ENCODE results near the gene PSME3IP1. TPM values are rescaled to one million over a fixed set of nuclear protein-coding genes. Genes with fewer than 3 reads are reported as not detected.
"Not testable (repeated sequence)": the region's sequence is repeated elsewhere in the genome, so short reads cannot be mapped to it uniquely, and the experiment has no call there.

Gene PSME3IP1
- total RNA-seq, 1 donor from 2014 or later: 51.3 TPM

DNA sequence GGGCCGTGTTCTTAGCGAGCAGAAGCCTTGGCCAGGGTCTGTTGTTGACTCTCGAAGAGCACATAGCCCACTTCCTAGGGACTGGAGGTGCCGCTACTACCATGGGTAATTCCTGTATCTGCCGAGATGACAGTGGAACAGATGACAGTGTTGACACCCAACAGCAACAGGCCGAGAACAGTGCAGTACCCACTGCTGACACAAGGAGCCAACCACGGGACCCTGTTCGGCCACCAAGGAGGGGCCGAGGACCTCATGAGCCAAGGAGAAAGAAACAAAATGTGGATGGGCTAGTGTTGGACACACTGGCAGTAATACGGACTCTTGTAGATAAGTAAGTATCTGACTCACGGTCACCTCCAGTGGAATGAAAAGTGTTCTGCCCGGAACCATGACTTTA lies 18.8 kb upstream of the PSME3IP1 start:
- H3K27ac Mint-ChIP-seq (ENCODE audit: unreplicated experiment): no peak overlapping the region
- no peaks in the 10 kb centered on the region for H3K9me3 Mint-ChIP-seq (ENCODE audit: low read depth)
- DNase-seq (ENCODE audit: low spot score): no peak
- no peak overlapping the region for H3K4me3 Mint-ChIP-seq (ENCODE audit: unreplicated experiment)
- peaks cover 7% of the 10 kb centered on the region for H3K4me1 Mint-ChIP-seq (ENCODE audit: low read depth)
- TF ChIP-seq, protein P1, sequence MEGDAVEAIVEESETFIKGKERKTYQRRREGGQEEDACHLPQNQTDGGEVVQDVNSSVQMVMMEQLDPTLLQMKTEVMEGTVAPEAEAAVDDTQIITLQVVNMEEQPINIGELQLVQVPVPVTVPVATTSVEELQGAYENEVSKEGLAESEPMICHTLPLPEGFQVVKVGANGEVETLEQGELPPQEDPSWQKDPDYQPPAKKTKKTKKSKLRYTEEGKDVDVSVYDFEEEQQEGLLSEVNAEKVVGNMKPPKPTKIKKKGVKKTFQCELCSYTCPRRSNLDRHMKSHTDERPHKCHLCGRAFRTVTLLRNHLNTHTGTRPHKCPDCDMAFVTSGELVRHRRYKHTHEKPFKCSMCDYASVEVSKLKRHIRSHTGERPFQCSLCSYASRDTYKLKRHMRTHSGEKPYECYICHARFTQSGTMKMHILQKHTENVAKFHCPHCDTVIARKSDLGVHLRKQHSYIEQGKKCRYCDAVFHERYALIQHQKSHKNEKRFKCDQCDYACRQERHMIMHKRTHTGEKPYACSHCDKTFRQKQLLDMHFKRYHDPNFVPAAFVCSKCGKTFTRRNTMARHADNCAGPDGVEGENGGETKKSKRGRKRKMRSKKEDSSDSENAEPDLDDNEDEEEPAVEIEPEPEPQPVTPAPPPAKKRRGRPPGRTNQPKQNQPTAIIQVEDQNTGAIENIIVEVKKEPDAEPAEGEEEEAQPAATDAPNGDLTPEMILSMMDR (IDR thresholded peaks at IDR 0.05): peak; percentile 22
- H3K27me3 Mint-ChIP-seq (ENCODE audit: low read depth): no peaks in the 10 kb centered on the region
- H3K36me3 Mint-ChIP-seq (ENCODE audit: low read depth): peaks cover 22% of the 10 kb centered on the region

DNA sequence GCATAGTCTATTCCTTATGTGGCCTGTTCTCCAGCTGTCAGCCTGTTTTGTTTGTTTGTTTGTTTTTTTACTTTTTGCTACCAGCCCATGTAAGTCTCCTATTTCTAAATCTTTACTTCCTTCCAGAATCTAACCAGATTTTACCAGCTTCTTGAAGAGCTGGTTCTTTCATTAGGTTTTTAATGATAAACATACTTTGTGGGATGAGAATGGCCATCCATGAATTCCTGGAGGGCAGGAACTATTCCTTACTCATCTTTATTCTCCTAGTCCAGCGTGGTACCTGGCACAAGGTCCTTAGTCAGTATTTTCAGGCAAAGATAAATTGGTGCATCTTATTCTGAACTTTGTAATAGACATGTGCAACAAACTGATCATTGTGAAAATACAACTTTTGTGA lies 17.6 kb upstream of the PSME3IP1 start:
- no peaks in the 10 kb centered on the region for H3K9me3 Mint-ChIP-seq (ENCODE audit: low read depth)
- peak overlapping the region; percentile 17 for H3K27ac Mint-ChIP-seq (ENCODE audit: unreplicated experiment)
- TF ChIP-seq, protein P1 (IDR thresholded peaks at IDR 0.05): no peak
- H3K4me1 Mint-ChIP-seq (ENCODE audit: low read depth): peaks cover 9% of the 10 kb centered on the region
- H3K4me3 Mint-ChIP-seq (ENCODE audit: unreplicated experiment): no peak overlapping the region
- no peak for DNase-seq (ENCODE audit: low spot score)
- H3K36me3 Mint-ChIP-seq (ENCODE audit: low read depth): peaks cover 19% of the 10 kb centered on the region
- no peaks in the 10 kb centered on the region for H3K27me3 Mint-ChIP-seq (ENCODE audit: low read depth)

DNA sequence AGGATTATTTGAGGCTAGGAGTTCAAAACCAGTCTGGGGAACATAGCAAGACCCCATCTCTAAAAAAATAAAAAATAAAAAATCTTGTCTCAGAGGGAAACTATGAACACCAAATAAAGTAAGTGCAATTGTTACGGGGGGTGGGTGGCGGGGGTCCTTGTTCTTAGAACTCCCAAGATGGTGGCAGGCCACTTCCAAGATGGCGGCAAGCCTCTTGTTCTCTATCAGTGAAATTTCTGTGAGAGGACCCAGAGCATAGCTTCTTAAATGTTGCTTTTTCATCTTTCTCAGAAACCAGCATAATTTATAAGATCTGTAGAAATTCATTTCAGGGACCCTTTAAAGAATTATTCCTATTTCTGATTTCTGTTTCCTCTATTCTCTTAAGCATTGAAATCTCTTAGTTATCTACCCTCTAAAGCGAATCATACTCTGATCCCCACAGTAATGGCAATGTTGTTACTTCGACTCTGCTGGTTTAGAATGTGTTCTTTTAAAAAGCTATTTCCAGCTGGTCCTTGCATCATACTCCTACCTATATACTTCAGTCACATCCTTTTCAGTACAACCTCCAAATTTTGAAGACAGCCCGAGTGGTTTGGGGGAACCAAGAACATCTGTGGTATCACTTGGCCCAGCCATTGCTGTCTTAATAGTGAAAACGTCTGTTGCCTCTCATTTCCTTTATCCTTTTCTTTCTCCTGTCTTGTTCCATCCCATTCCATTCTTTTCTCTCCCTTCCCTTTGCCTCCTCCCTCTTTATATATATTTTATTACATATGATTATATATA lies 16.5 kb upstream of the PSME3IP1 start:
- Mint-ChIP-seq H3K36me3 (ENCODE audit: low read depth) (peaks cover 16% of the 10 kb centered on the region), H3K27ac (ENCODE audit: unreplicated experiment) (no peak overlapping the region), H3K4me1 (ENCODE audit: low read depth) (peaks cover 11% of the 10 kb centered on the region), H3K27me3 (ENCODE audit: low read depth) (no peaks in the 10 kb centered on the region), H3K4me3 (ENCODE audit: unreplicated experiment) (no peak overlapping the region), H3K9me3 (ENCODE audit: low read depth) (no peaks in the 10 kb centered on the region)
- TF ChIP-seq, protein P1 (IDR thresholded peaks at IDR 0.05): no peak
- no peak for DNase-seq (ENCODE audit: low spot score)

DNA sequence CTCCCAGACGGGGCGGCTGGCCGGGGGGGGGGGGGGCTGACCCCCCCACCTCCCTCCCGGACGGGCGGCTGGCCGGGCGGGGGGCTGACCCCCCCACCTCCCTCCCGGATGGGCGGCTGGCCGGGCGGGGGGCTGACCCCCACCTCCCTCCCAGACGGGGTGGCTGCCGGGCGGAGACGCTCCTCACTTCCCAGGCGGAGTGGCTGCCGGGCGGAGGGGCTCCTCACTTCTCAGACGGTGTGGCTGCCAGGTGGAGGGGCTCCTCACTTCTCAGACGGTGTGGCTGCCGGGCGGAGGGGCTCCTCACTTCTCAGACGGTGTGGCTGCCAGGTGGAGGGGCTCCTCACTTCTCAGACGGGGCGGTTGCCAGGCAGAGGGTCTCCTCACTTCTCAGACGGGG lies 15.1 kb upstream of the PSME3IP1 start:
- H3K4me3 Mint-ChIP-seq (ENCODE audit: unreplicated experiment); H3K9me3 Mint-ChIP-seq (ENCODE audit: low read depth); H3K27me3 Mint-ChIP-seq (ENCODE audit: low read depth); H3K27ac Mint-ChIP-seq (ENCODE audit: unreplicated experiment); DNase-seq (ENCODE audit: low spot score): not testable (repeated sequence)
- peaks cover 24% of the 10 kb centered on the region for H3K4me1 Mint-ChIP-seq (ENCODE audit: low read depth)
- peaks cover 13% of the 10 kb centered on the region for H3K36me3 Mint-ChIP-seq (ENCODE audit: low read depth)

DNA sequence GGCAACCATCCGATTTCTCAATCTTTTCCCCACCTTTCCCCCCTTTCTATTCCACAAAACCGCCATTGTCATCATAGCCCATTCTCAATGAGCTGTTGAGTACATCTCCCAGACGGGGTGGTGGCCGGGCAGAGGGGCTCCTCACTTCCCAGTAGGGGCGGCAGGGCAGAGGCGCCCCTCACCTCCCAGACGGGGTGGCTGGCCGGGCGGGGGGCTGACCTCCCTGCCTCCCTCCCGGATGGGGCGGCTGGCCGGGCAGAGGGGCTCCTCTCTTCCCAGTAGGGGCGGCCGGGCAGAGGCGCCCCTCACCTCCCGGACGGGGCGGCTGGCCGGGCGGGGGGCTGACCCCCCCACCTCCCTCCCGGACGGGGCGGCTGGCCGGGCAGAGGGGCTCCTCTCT lies 14.5 kb upstream of the PSME3IP1 start:
- H3K9me3 Mint-ChIP-seq (ENCODE audit: low read depth); H3K36me3 Mint-ChIP-seq (ENCODE audit: low read depth); H3K27me3 Mint-ChIP-seq (ENCODE audit: low read depth); H3K4me3 Mint-ChIP-seq (ENCODE audit: unreplicated experiment); DNase-seq (ENCODE audit: low spot score); H3K27ac Mint-ChIP-seq (ENCODE audit: unreplicated experiment): not testable (repeated sequence)
- H3K4me1 Mint-ChIP-seq (ENCODE audit: low read depth): peaks cover 24% of the 10 kb centered on the region

DNA sequence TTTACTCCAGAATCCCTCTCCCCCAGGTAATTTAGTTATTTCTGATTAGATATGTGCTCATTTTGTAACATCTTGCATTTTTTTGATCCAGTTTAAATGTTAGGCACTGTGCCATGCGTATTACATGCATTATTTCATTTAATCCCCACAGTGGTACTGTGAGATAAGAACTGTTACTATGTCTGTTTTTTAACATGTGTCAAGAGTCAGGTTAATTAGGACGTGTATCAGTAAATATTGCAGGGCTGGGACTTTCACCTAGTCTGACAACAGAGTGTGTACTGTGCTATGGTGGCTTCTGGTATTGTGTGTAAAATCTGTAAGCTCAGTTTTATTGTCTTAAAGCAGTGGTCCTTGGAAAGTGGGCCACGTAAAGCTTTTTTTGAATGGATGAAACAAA lies 10.9 kb upstream of the PSME3IP1 start:
- Mint-ChIP-seq H3K9me3 (ENCODE audit: low read depth) (no peaks in the 10 kb centered on the region), H3K27ac (ENCODE audit: unreplicated experiment) (peak overlapping the region; percentile 66), H3K27me3 (ENCODE audit: low read depth) (no peaks in the 10 kb centered on the region), H3K4me1 (ENCODE audit: low read depth) (peaks cover 53% of the 10 kb centered on the region), H3K36me3 (ENCODE audit: low read depth) (peaks cover 3% of the 10 kb centered on the region), H3K4me3 (ENCODE audit: unreplicated experiment) (no peak overlapping the region)
- TF ChIP-seq, protein P1 (IDR thresholded peaks at IDR 0.05): no peak
- DNase-seq (ENCODE audit: low spot score): no peak

All from chondrocyte (in vitro differentiated cells).